IMR-90 (cell line): ENCODE measurements around the gene STARD10. TPM values are rescaled to one million over a fixed set of nuclear protein-coding genes. Genes with fewer than 3 reads are reported as not detected.

ENCODE experiments used
- ATAC-seq: fragments of 200-7000 bp; cut with Tn5 transposase; 2 replicates; pipeline ENCODE4 v1.9.1; 2020; ENCODE audit warnings: low read depth, mild to moderate bottlenecking, moderate library complexity
- BruUV-seq: library from RNA; stranded (reverse); fragments of 400-500 nt; replicated peaks from 2 replicates; lab custom pipeline; 2021; lab: Mats Ljungman, UMichigan
- CTCF ChIA-PET: fragments of 300-600 bp; formaldehyde crosslinking; extraction: SDS; loops from one replicate; lab custom pipeline; 2021; ENCODE audit warnings: antibody characterized with exemption; lab: Yijun Ruan, JAX
- POLR2A ChIA-PET: fragments of 300-600 bp; sonication (Branson Sonifier 250); formaldehyde crosslinking; loops from one replicate; lab custom pipeline; 2022; ENCODE audit warnings: antibody characterized with exemption; ENCODE audit not compliant: unreplicated experiment; lab: Charles Lee
- DNase-seq: peaks from one replicate; pipeline ENCODE4 v3.0.0; 2013
- H2AFZ ChIP-seq: replicated peaks from 2 replicates; pipeline ENCODE3; 2013; ENCODE audit warnings: low read length, mild to moderate bottlenecking; ENCODE audit not compliant: poor library complexity
- H2AK5ac ChIP-seq: 2 replicates; pipeline ENCODE4 v1.6.1; 2013; ENCODE audit warnings: low read depth, low read length, inconsistent platforms
- H2AK9ac ChIP-seq: replicated peaks from 2 replicates; pipeline ENCODE3; 2013; ENCODE audit warnings: mild to moderate bottlenecking, low read depth, low read length, moderate library complexity; ENCODE audit not compliant: poor library complexity
- H2BK120ac ChIP-seq: 2 replicates; pipeline ENCODE4 v1.6.1; 2013; ENCODE audit warnings: low read depth, low read length, inconsistent platforms
- H2BK15ac ChIP-seq: 3 replicates; pipeline ENCODE4 v1.6.1; 2013; ENCODE audit warnings: low read depth, low read length, inconsistent platforms
- H2BK20ac ChIP-seq: 2 replicates; pipeline ENCODE4 v1.6.1; 2013; ENCODE audit warnings: low read depth, mild to moderate bottlenecking, inconsistent platforms, low read length, moderate library complexity
- H2BK5ac ChIP-seq: 2 replicates; pipeline ENCODE4 v1.6.1; 2013; ENCODE audit warnings: mild to moderate bottlenecking, low read depth, low read length, inconsistent platforms; ENCODE audit not compliant: poor library complexity, severe bottlenecking
- H3K14ac ChIP-seq: replicated peaks from 2 replicates; pipeline ENCODE4 v1.6.1; 2013; ENCODE audit warnings: low read depth, low read length, inconsistent platforms
- H3K18ac ChIP-seq: 2 replicates; pipeline ENCODE4 v1.6.1; 2013; ENCODE audit warnings: low read depth, low read length, control low read depth
- H3K23ac ChIP-seq: 2 replicates; pipeline ENCODE4 v1.6.1; 2013; ENCODE audit warnings: low read depth, low read length, inconsistent platforms
- H3K27ac ChIP-seq: 2 replicates; pipeline ENCODE4 v1.5.1; 2013; ENCODE audit warnings: mild to moderate bottlenecking, control low read depth, low read length; ENCODE audit not compliant: insufficient read depth
- H3K27me3 ChIP-seq: 2 replicates; pipeline ENCODE4 v1.6.1; 2013; ENCODE audit warnings: low read length; ENCODE audit not compliant: control insufficient read depth, insufficient read depth
- H3K36me3 ChIP-seq: 2 replicates; pipeline ENCODE4 v1.6.1; 2013; ENCODE audit warnings: low read length, mixed read lengths; ENCODE audit not compliant: control insufficient read depth, insufficient read depth
- H3K4ac ChIP-seq: 2 replicates; pipeline ENCODE4 v1.6.1; 2013; ENCODE audit warnings: low read depth, low read length, inconsistent platforms
- H3K4me1 ChIP-seq: 2 replicates; pipeline ENCODE4 v1.6.1; 2013; ENCODE audit warnings: low read length, mixed read lengths; ENCODE audit not compliant: control insufficient read depth, insufficient read depth
- H3K4me2 ChIP-seq: 2 replicates; pipeline ENCODE4 v1.6.1; 2013; ENCODE audit warnings: low read depth, mild to moderate bottlenecking, control low read depth, low read length, moderate library complexity
- H3K4me3 ChIP-seq: 2 replicates; pipeline ENCODE4 v1.5.1; 2013; ENCODE audit warnings: low read depth, mild to moderate bottlenecking, control low read depth, low read length, moderate library complexity; ENCODE audit not compliant: insufficient read depth
- H3K56ac ChIP-seq: 2 replicates; pipeline ENCODE4 v1.6.1; 2013; ENCODE audit warnings: low read length, inconsistent platforms; ENCODE audit not compliant: insufficient read depth; ENCODE audit errors: extremely low read depth
- H3K79me1 ChIP-seq, 2 experiments: 2 replicates each; pipeline ENCODE4 v1.6.1; 2013; ENCODE audit warnings: low read length in 2 of 2, inconsistent platforms in 1 of 2, low read depth in 1 of 2
- H3K9ac ChIP-seq: 2 replicates; pipeline ENCODE4 v1.6.1; 2013; ENCODE audit warnings: low read depth, low read length, control low read depth
- H3K9me1 ChIP-seq: 2 replicates; pipeline ENCODE4 v1.6.1; 2013; ENCODE audit warnings: low read length, inconsistent platforms; ENCODE audit not compliant: insufficient read depth
- H3K9me3 ChIP-seq: 2 replicates; pipeline ENCODE4 v1.6.1; 2013; ENCODE audit warnings: low read length; ENCODE audit not compliant: control insufficient read depth, insufficient read depth
- H4K20me1 ChIP-seq: 2 replicates; pipeline ENCODE4 v1.6.1; 2013; ENCODE audit warnings: low read length, inconsistent platforms; ENCODE audit not compliant: insufficient read depth
- H4K5ac ChIP-seq: 2 replicates; pipeline ENCODE4 v1.6.1; 2013; ENCODE audit warnings: mild to moderate bottlenecking, low read depth, low read length, control low read depth
- H4K8ac ChIP-seq, 2 experiments: 2 replicates each; pipeline ENCODE4 v1.6.1; 2013; ENCODE audit warnings: low read depth in 2 of 2, low read length in 2 of 2, control low read depth in 1 of 2, inconsistent platforms in 1 of 2
- H4K91ac ChIP-seq: 2 replicates; pipeline ENCODE4 v1.6.1; 2013; ENCODE audit warnings: low read depth, low read length, inconsistent platforms; ENCODE audit not compliant: insufficient read depth
- CHD1 ChIP-seq: IDR thresholded peaks from 2 replicates; pipeline ENCODE4 v1.6.1; 2012; ENCODE audit warnings: low read depth, low read length, improper control_type of control experiment
- FOS ChIP-seq: fragments of 150-350 bp; IDR thresholded peaks from 2 replicates; pipeline ENCODE4 v1.6.1; 2016; ENCODE audit warnings: low read depth, low read length
- MAFK ChIP-seq: IDR thresholded peaks from 2 replicates; pipeline ENCODE4 v1.6.1; 2012; ENCODE audit warnings: low read depth, low read length, improper control_type of control experiment
- MAZ ChIP-seq: IDR thresholded peaks from 2 replicates; pipeline ENCODE4 v1.6.1; 2012; ENCODE audit warnings: low read depth, mild to moderate bottlenecking, low read length, improper control_type of control experiment, moderate library complexity, borderline replicate concordance
- MXI1 ChIP-seq: IDR thresholded peaks from 2 replicates; pipeline ENCODE4 v1.6.1; 2012; ENCODE audit warnings: low read depth, mild to moderate bottlenecking, low read length, moderate library complexity, borderline replicate concordance
- NFE2L2 ChIP-seq: fragments of 150-350 bp; IDR thresholded peaks from 2 replicates; pipeline ENCODE4 v1.6.1; 2016; ENCODE audit warnings: low read depth, mild to moderate bottlenecking, low read length
- POLR2A ChIP-seq: IDR thresholded peaks from 2 replicates; pipeline ENCODE4 v1.6.1; 2012; ENCODE audit warnings: mild to moderate bottlenecking, low read depth, low read length
- RAD21 ChIP-seq: IDR thresholded peaks from 2 replicates; pipeline ENCODE4 v1.6.1; 2012; ENCODE audit warnings: low read length, improper control_type of control experiment
- RFX5 ChIP-seq: IDR thresholded peaks from 2 replicates; pipeline ENCODE4 v1.8.0; 2012; ENCODE audit warnings: low read depth, mild to moderate bottlenecking, low read length, moderate library complexity
- WGBS, 2 experiments: methylation state at CpG; one replicate each; pipeline versions ENCODE4 v1.1.5 to v1.1.7; 2013; ENCODE audit warnings: missing lambda C conversion rate in 2 of 2; ENCODE audit not compliant: insufficient read length in 1 of 2; ENCODE audit errors: extremely low coverage in 2 of 2; 5-methylcytosine and 5-hydroxymethylcytosine counted together
- dilution Hi-C: fragments of 300-500 bp; cut with HindIII; formaldehyde crosslinking; loops from one replicate; pipeline ENCODE4 v1.14.3; 2018; ENCODE audit warnings: low sequenced_read_pairs; ENCODE audit not compliant: unreplicated experiment
- in situ Hi-C: fragments of 300-500 bp; cut with MboI; formaldehyde crosslinking; loops from 3 replicates; pipeline ENCODE4 v1.14.3; 2019; ENCODE audit warnings: low sequenced_read_pairs, inconsistent platforms, mixed read lengths
- intact Hi-C: fragments of 100-400 bp; cut with micrococcal nuclease; formaldehyde crosslinking; loops from 2 replicates; pipeline ENCODE4 v1.10.0; 2022
- polyA plus RNA-seq, 3 experiments: library from polyadenylated mRNA; depleted of rRNA; stranded (reverse); fragments of >200 nt; gene quantifications; 2 replicates each; pipeline ENCODE4 v1.2.3, GENCODE V29; 2012; ENCODE audit warnings: low replicate concordance in 1 of 3
- total RNA-seq: library from RNA; depleted of rRNA; stranded (reverse); fragments of >200 nt; gene quantifications from 2 replicates; pipeline ENCODE4 v1.2.3, GENCODE V29; 2012
- TF ChIP-seq, protein P1 (sequence below): fragments of 150-350 bp; IDR thresholded peaks from 2 replicates; pipeline ENCODE4 v1.6.1; 2017; ENCODE audit warnings: mild to moderate bottlenecking, antibody characterized with exemption, low read length, low read depth

STARD10 gene
- total and polyA plus RNA-seq, 2 of the 4 experiments (the other 2 are of a cell fraction) = 23.8 to 37.4 TPM

DNA sequence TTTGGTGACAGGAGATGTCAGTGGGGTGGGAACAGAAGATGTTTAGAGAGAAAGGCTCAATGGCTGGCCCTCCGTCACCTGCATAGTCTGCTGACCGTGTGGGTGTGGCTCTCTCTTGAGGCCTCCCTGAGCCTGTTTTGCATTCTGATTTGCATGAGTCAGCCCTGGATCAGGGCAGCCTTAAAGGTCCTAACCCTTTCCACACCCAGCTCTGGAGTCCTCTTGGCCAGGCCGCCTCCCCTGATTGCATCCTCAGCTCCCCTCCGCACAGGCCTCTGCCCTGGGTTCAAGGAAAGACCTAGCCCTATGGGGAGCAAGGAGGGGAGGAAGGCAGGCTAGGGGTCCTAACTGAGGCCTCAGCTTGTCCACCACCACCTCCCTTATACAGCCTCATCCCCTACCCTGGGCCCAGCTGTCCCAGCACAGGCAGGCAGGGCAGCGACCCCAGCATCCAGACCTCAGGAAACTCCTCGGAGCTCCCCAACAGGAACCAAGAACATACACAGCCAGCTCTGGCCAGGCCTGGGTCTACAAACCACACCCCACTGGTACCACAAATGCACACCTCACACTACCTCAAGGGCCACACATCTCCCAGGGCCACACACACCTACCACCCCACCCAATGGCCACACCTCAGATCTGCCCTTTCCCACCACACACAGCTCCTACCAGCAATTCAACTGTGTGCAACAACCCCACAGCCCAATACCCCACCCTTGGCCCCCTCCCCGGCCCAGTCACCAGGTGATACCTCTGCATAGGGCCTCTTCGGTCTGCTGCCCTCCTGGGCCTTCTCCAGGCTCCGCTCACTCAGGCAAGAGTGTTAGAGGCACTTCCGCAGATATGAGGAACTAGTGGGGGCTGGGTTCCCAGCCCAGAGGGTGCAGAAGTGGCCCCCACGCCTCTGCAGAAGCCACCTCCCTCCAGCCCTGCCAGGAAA lies 55.4 kb downstream of the STARD10 start:
- CTCF ChIA-PET = interaction anchor here (1.2 to 1.4 kb wide), 2 partner anchors 13 to 56 kb away, joined by 3 to 4 read pairs; partner anchors contain the start of gene STARD10
- H2AFZ ChIP-seq = peak overlapping the region; percentile 40
- peak overlapping the region; percentile 18 for H2BK20ac ChIP-seq
- POLR2A ChIA-PET = no interaction called here
- no peak overlapping the region for H3K9ac ChIP-seq
- peaks cover 48% of the 10 kb centered on the region for H3K9me1 ChIP-seq
- no peak overlapping the region for H3K4me3 ChIP-seq
- H3K79me1 ChIP-seq = peaks cover 39 to 88% of the 10 kb centered on the region in 2 experiments
- no peak for TF ChIP-seq MXI1
- TF ChIP-seq NFE2L2 = no peak
- TF ChIP-seq, protein P1, sequence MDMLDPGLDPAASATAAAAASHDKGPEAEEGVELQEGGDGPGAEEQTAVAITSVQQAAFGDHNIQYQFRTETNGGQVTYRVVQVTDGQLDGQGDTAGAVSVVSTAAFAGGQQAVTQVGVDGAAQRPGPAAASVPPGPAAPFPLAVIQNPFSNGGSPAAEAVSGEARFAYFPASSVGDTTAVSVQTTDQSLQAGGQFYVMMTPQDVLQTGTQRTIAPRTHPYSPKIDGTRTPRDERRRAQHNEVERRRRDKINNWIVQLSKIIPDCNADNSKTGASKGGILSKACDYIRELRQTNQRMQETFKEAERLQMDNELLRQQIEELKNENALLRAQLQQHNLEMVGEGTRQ = no peak
- TF ChIP-seq FOS = no peak
- no peak for TF ChIP-seq CHD1
- no peak for TF ChIP-seq MAFK
- no peak for TF ChIP-seq RAD21
- no peak for TF ChIP-seq POLR2A
- no peak for TF ChIP-seq MAZ
- TF ChIP-seq RFX5 = no peak
- H2AK5ac ChIP-seq = peak overlapping the region; percentile 79
- peaks cover 9% of the 10 kb centered on the region; the same call in 1 of the 2 replicates for H4K20me1 ChIP-seq
- no peak overlapping the region; the same call in 1 of the 2 replicates for H3K14ac ChIP-seq
- H4K8ac ChIP-seq = peak overlapping the region in 1 of 2 experiments; percentile 38; a peak in 1 of 4 replicates
- H3K9me3 ChIP-seq = no peaks in the 10 kb centered on the region
- H2BK5ac ChIP-seq = no peak overlapping the region
- in situ Hi-C loops (no loop called here), dilution Hi-C loops (no loop called here), intact Hi-C loops (no loop called here)
- H3K4ac ChIP-seq = peak overlapping the region; percentile 65
- H3K27me3 ChIP-seq = no peaks in the 10 kb centered on the region
- no peak overlapping the region for H3K4me2 ChIP-seq
- no TSS peak for BruUV-seq
- ATAC-seq (peak; percentile 52), DNase-seq (peak; percentile 33)
- 50% methylated on average over 2 of the region's 11 CpGs; no CpG with 5 or more reads in 1 of the 2 experiments for WGBS, 2 experiments
- H2BK120ac ChIP-seq = peak overlapping the region; percentile 50; the same call in 1 of the 2 replicates
- peak overlapping the region; percentile 57; the same call in 1 of the 2 replicates for H4K91ac ChIP-seq
- no peak overlapping the region for H3K18ac ChIP-seq
- no peak overlapping the region for H3K56ac ChIP-seq
- H3K27ac ChIP-seq = no peak overlapping the region
- H3K23ac ChIP-seq = no peak overlapping the region
- peaks cover 35% of the 10 kb centered on the region for H3K4me1 ChIP-seq
- peak overlapping the region; percentile 74 for H2AK9ac ChIP-seq
- H3K36me3 ChIP-seq = no peaks in the 10 kb centered on the region
- no peak overlapping the region for H4K5ac ChIP-seq
- peak overlapping the region; percentile 55; the same call in 1 of the 3 replicates for H2BK15ac ChIP-seq
